Superior temporal gyrus (tissue), 1 donor: ENCODE results near the gene CACNA2D3.
A peak's percentile ranks its signal among the peaks of the same experiment; 100 is the strongest.

Experiments used
- DNase-seq: peaks from one replicate; pipeline ENCODE4 v3.0.0-alpha.2; 2016; ENCODE audit errors: extremely low spot score

Gene CACNA2D3

GRCh38 chr3:54171509-54171908 lies 49.2 kb downstream of the CACNA2D3 start:
- DNase-seq, result no peak

GRCh38 chr3:54171951-54172350 lies 49.6 kb downstream of the CACNA2D3 start:
- DNase-seq, result no peak

- no peak for DNase-seq
Measured at GRCh38 chr3:54173371-54173770, 51.0 kb downstream of the CACNA2D3 start.

- DNase-seq, result peak; percentile 47
Measured at GRCh38 chr3:54176106-54176505, 53.8 kb downstream of the CACNA2D3 start.

- no peak for DNase-seq
Measured at GRCh38 chr3:54177816-54178215, 55.5 kb downstream of the CACNA2D3 start.

GRCh38 chr3:54178376-54178775 lies 56.0 kb downstream of the CACNA2D3 start:
- DNase-seq, result peak; percentile 41

GRCh38 chr3:54180921-54181320 lies 58.6 kb downstream of the CACNA2D3 start:
- no peak for DNase-seq

- DNase-seq, result no peak
Measured at GRCh38 chr3:54182242-54182641, 59.9 kb downstream of the CACNA2D3 start.

GRCh38 chr3:54185740-54186139 lies 63.4 kb downstream of the CACNA2D3 start:
- no peak for DNase-seq

- no peak for DNase-seq
Measured at GRCh38 chr3:54188176-54188791, 65.9 kb downstream of the CACNA2D3 start.

GRCh38 chr3:54191220-54191619 lies 68.9 kb downstream of the CACNA2D3 start:
- DNase-seq, result no peak

- DNase-seq, result no peak
Measured at GRCh38 chr3:54192026-54192425, 69.7 kb downstream of the CACNA2D3 start.

- no peak for DNase-seq
Measured at GRCh38 chr3:54193093-54193492, 70.7 kb downstream of the CACNA2D3 start.

GRCh38 chr3:54196360-54196991 lies 74.1 kb downstream of the CACNA2D3 start:
- no peak for DNase-seq

GRCh38 chr3:54197509-54197908 lies 75.2 kb downstream of the CACNA2D3 start:
- no peak for DNase-seq

- DNase-seq, result no peak
Measured at GRCh38 chr3:54198556-54198955, 76.2 kb downstream of the CACNA2D3 start.

- DNase-seq, result no peak
Measured at GRCh38 chr3:54202054-54202453, 79.7 kb downstream of the CACNA2D3 start.

GRCh38 chr3:54202651-54203248 lies 80.4 kb downstream of the CACNA2D3 start:
- no peak for DNase-seq

GRCh38 chr3:54206874-54207273 lies 84.5 kb downstream of the CACNA2D3 start:
- DNase-seq, result no peak

- peak; percentile 29 for DNase-seq
Measured at GRCh38 chr3:54211097-54211496, 88.7 kb downstream of the CACNA2D3 start.

GRCh38 chr3:54212723-54213122 lies 90.4 kb downstream of the CACNA2D3 start:
- DNase-seq, result no peak

GRCh38 chr3:54213907-54214306 lies 91.6 kb downstream of the CACNA2D3 start:
- no peak for DNase-seq

GRCh38 chr3:54214845-54215244 lies 92.5 kb downstream of the CACNA2D3 start:
- DNase-seq, result no peak
